Ovary (tissue), 9 donors: ENCODE data around the gene NOXO1. TPM values are rescaled to one million over a fixed set of nuclear protein-coding genes. Genes with fewer than 3 reads are reported as not detected.

Experiments used
- DNase-seq, 5 donors: peaks; one replicate each; pipeline ENCODE4 v3.0.0-alpha.2; 2019 to 2020
- H3K27ac ChIP-seq, 2 donors: fragments of 200-600 bp; one replicate each; pipeline versions ENCODE4 v1.5.1 to v1.8.0; 2019 to 2022
- H3K27me3 ChIP-seq: fragments of 200-600 bp; one replicate; pipeline ENCODE4 v1.8.0; 2022
- H3K36me3 ChIP-seq: fragments of 200-600 bp; sonication (generic); one replicate; pipeline ENCODE4 v1.5.1; 2019
- H3K4me1 ChIP-seq: one replicate; pipeline ENCODE4 v1.8.1; 2013; ENCODE audit warnings: mild to moderate bottlenecking, moderate library complexity; ENCODE audit not compliant: insufficient read depth
- H3K4me3 ChIP-seq: fragments of 200-600 bp; sonication (generic); one replicate; pipeline ENCODE4 v1.5.1; 2017
- H3K9me3 ChIP-seq, 2 donors: fragments of 200-600 bp in 1 of 2; sonication (generic) in 1 of 2; one replicate each; pipeline versions ENCODE4 v1.5.1 to v1.8.1; 2013 to 2019; ENCODE audit warnings: mild to moderate bottlenecking in 1 of 2, moderate library complexity in 1 of 2
- EP300 ChIP-seq: sonication (generic); formaldehyde crosslinking; IDR thresholded peaks from one replicate; pipeline ENCODE4 v1.6.1; 2017; ENCODE audit warnings: antibody characterized with exemption
- POLR2A ChIP-seq: fragments of 450-650 bp; IDR thresholded peaks from one replicate; pipeline ENCODE4 v1.6.1; 2017; ENCODE audit warnings: antibody characterized with exemption, mild to moderate bottlenecking, moderate library complexity
- whole genome bisulfite sequencing, 3 donors: extraction: QIAGEN DNeasy Blood & Tissue Kit in 1 of 3; methylation state at CpG; one replicate each; pipeline versions ENCODE4 v1.1.5 to v1.1.7; 2013 to 2017; 5-methylcytosine and 5-hydroxymethylcytosine counted together
- intact Hi-C, 4 donors: fragments of 100-400 bp; cut with DNase I; formaldehyde crosslinking; loops; one replicate each; pipeline versions ENCODE4 v1.11.0 to v1.15.1; 2022 to 2023
- polyA plus RNA-seq, 2 donors: library from polyadenylated mRNA; stranded (reverse); fragments of 200-250 nt in 1 of 2; fragments of 350-450 nt in 1 of 2; fragmentation: Illumina TruSeq in 1 of 2; extraction: RNeasy Lipid Tissue Mini Kit (QIAGEN cat#74804) in 1 of 2; gene quantifications; one replicate each; pipeline ENCODE4 v1.2.3, GENCODE V29; 2013 to 2014
- total RNA-seq, 7 donors: library from RNA; depleted of rRNA in 2 of 7; stranded (reverse); fragments of >200 nt in 2 of 7; fragmentation: NEBNext Ultra II Directional in 3 of 7; extraction: Animal tissue kit (Norgen Biotek cat#: 25700) in 3 of 7; gene quantifications; one replicate each; pipeline versions ENCODE4 v1.1.0 to v1.2.4, GENCODE V29; 2016 to 2023
- TF ChIP-seq, protein P1 (sequence below), 3 donors: fragments of 450-650 bp in 2 of 3; fragments of 200-600 bp in 1 of 3; IDR thresholded peaks; one replicate each; pipeline versions ENCODE4 v1.5.1 to v1.8.0; 2016 to 2022; ENCODE audit warnings: antibody characterized with exemption in 3 of 3, mild to moderate bottlenecking in 1 of 3
- donor health status: DM: no; HTN: no; CAD: no; lungs with moderate emphysema.
- donor health status: DM: no; HTN: no; CAD: no.
- donor health status: Bipolar disorder and iron deficiency.
- donor health status: DM: yes; HTN: yes; CAD: no.
- donor health status: DM: no; HTN: no; CAD: no.
- donor health status: DM: yes; HTN: yes; CAD: no.

Gene NOXO1
- total and polyA plus RNA-seq, 9 donors, result 0.36 to 1.3 (median 0.48) TPM; not detected in 4

DNA sequence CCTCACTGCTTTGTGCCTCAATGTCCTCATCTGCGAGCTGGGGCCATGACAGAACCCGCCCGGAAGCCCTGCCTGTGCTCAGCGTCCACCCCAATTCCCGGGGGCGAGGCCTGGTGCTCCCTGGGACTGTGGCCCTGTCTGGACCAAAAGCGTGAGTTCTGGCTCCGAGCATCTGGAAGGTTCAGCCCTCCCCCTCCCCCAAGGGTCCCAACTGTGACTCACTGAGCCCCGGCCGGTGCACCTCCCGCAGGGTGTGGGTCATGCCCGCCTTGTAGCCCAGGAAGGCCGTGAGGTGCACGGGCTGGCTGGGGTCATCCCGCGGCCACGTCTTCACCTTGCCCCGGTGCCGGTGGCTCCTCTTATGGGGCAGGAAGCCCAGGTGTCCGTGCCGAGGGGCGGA, 27.5 kb downstream of the NOXO1 start:
- intact Hi-C loops, result no loop called here
- 87 to 91% (median 89%) methylated on average over 18 to 22 of the region's 22 CpGs for WGBS, 3 donors
- Histone ChIP-seq H3K27ac (no peak overlapping the region), H3K9me3 (no peaks in the 10 kb centered on the region), H3K4me3 (no peak overlapping the region), H3K36me3 (no peaks in the 10 kb centered on the region), H3K27me3 (no peaks in the 10 kb centered on the region), H3K4me1 (no peaks in the 10 kb centered on the region)
- TF ChIP-seq EP300 (no peak), POLR2A (no peak)
- TF ChIP-seq, protein P1, sequence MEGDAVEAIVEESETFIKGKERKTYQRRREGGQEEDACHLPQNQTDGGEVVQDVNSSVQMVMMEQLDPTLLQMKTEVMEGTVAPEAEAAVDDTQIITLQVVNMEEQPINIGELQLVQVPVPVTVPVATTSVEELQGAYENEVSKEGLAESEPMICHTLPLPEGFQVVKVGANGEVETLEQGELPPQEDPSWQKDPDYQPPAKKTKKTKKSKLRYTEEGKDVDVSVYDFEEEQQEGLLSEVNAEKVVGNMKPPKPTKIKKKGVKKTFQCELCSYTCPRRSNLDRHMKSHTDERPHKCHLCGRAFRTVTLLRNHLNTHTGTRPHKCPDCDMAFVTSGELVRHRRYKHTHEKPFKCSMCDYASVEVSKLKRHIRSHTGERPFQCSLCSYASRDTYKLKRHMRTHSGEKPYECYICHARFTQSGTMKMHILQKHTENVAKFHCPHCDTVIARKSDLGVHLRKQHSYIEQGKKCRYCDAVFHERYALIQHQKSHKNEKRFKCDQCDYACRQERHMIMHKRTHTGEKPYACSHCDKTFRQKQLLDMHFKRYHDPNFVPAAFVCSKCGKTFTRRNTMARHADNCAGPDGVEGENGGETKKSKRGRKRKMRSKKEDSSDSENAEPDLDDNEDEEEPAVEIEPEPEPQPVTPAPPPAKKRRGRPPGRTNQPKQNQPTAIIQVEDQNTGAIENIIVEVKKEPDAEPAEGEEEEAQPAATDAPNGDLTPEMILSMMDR (IDR thresholded peaks at IDR 0.05), result no peak
- no peak for DNase-seq

DNA sequence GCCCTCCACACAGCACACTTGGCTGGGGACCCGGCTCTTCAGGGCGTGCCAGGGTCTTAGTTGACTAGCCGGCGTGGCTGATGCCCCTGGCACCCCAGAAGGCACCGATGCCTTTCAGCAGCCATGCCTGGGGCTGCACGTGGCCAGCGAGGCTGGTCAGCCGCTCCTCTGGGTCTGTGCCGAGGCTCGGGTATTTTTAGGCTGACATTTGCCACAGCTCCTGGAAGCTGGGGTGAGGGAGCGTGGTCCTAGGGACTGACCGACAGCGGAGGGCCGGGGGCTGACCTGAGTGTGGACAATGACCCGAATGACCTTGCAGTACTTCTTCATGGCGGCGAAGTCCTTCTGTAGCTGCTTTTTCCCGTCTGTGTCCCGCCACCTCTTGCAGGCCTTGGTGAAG, 30.7 kb downstream of the NOXO1 start:
- intact Hi-C loops, result no loop called here
- no peaks in the 10 kb centered on the region for H3K27me3 ChIP-seq
- WGBS, 3 donors, result 59 to 77% (median 71%) methylated on average over 18 to 19 of the region's 19 CpGs
- TF ChIP-seq EP300 (no peak), POLR2A (no peak)
- TF ChIP-seq, protein P1 (IDR thresholded peaks at IDR 0.05), result no peak
- no peak overlapping the region for H3K4me3 ChIP-seq
- H3K27ac ChIP-seq, result no peak overlapping the region
- no peaks in the 10 kb centered on the region for H3K9me3 ChIP-seq
- H3K36me3 ChIP-seq, result no peaks in the 10 kb centered on the region
- DNase-seq, result no peak
- H3K4me1 ChIP-seq, result no peaks in the 10 kb centered on the region

DNA sequence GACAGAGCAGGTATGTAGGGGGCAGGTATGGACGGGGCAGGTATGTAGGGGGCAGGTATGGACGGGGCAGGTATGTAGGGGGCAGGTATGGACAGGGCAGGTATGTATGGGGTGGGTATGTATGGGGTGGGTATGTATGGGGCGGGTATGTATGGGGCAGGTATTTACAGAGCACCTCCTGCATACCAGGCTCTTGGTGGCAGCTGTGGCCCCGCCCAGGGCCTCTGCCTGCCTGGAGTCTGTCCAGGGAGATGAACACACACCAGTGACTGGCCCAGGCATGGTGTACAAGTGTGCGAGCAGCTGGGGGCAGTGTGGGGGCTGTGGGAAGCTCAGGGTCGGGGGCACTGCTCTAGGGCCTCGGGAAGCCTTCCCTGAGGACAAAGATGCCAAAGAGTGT, 31.2 kb downstream of the NOXO1 start:
- 54 to 68% (median 61%) methylated on average over 7 of the region's 7 CpGs for WGBS, 3 donors
- TF ChIP-seq POLR2A, result no peak
- no peak for TF ChIP-seq EP300
- Histone ChIP-seq H3K27ac (no peak overlapping the region), H3K9me3 (no peaks in the 10 kb centered on the region), H3K27me3 (no peaks in the 10 kb centered on the region), H3K36me3 (no peaks in the 10 kb centered on the region), H3K4me3 (no peak overlapping the region), H3K4me1 (no peaks in the 10 kb centered on the region)
- no peak for DNase-seq
- intact Hi-C loops, result no loop called here

DNA sequence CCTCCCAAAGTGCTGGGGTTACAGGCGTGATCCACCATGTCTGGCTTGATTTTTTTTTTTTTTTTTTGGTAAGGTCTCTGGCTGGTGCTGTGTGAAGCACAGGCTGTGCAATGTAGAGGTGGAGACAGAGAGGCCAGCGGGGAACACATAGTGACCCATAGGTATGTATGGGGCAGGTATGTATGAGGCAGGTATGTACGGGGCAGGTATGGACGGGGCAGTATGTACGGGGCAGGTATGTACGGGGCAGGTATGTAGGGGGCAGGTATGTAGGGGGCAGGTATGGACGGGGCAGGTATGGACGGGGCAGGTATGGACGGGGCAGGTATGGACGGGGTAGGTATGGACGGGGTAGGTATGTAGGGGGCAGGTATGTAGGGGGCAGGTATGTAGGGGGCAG, 31.8 kb downstream of the NOXO1 start:
- intact Hi-C loops, result no loop called here
- H3K4me3 ChIP-seq, result no peak overlapping the region
- no peaks in the 10 kb centered on the region for H3K36me3 ChIP-seq
- 81 to 88% (median 85%) methylated on average over 11 of the region's 11 CpGs for WGBS, 3 donors
- TF ChIP-seq POLR2A (no peak), EP300 (no peak)
- TF ChIP-seq, protein P1 (IDR thresholded peaks at IDR 0.05), result no peak
- H3K9me3 ChIP-seq, result no peaks in the 10 kb centered on the region
- no peaks in the 10 kb centered on the region for H3K4me1 ChIP-seq
- no peaks in the 10 kb centered on the region for H3K27me3 ChIP-seq
- no peak overlapping the region for H3K27ac ChIP-seq
- no peak for DNase-seq

DNA sequence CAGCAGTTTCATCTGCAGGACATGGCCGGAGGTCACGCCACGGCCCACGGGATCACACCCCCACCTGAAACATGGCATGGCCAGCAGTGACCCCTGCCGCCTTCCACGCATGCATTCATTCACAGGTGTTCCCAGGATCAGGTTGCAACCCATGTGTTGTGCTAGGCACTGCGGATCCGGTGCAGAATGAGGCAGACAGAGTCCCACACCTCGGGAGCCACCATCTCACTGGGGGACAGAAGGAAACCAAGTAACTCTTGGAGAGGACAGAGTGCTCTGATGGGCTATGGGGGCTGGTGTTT, 33.9 kb downstream of the NOXO1 start:
- 79 to 90% (median 86%) methylated on average over 9 of the region's 9 CpGs for WGBS, 3 donors
- peaks cover 2% of the 10 kb centered on the region for H3K4me1 ChIP-seq
- no peaks in the 10 kb centered on the region for H3K36me3 ChIP-seq
- intact Hi-C loops, result no loop called here
- TF ChIP-seq EP300, result no peak
- TF ChIP-seq POLR2A, result no peak
- TF ChIP-seq, protein P1 (IDR thresholded peaks at IDR 0.05), result no peak
- no peak overlapping the region for H3K4me3 ChIP-seq
- no peak for DNase-seq
- no peak overlapping the region for H3K27ac ChIP-seq
- no peaks in the 10 kb centered on the region for H3K9me3 ChIP-seq
- H3K27me3 ChIP-seq, result no peaks in the 10 kb centered on the region
